ENCODE data around the gene FBXL15.

FBXL15 gene

GRCh38 chr10:102455893-102456471 is 35.3 kb downstream of the FBXL15 start:
- Histone ChIP-seq H4K5ac (ENCODE audit: low read length) (no peak overlapping the region), H2BK15ac (replicated peaks; ENCODE audit: low read depth) (no peak overlapping the region), H3K4ac (ENCODE audit: low read depth, low read length) (no peak overlapping the region), H2BK120ac (ENCODE audit: low read depth, low read length) (no peak overlapping the region), H3K9ac (ENCODE audit: low read length) (no peak overlapping the region), H3K27ac (ENCODE audit: low read depth, low read length) (peak overlapping the region; percentile 22), H3K56ac (ENCODE audit: low read length) (peak overlapping the region; percentile 15), H3K27me3 (ENCODE audit: insufficient read depth, low read length, poor library complexity) (no peaks in the 10 kb centered on the region), H3K36me3 (ENCODE audit: control insufficient read depth, insufficient read depth, low read length) (peaks cover 6% of the 10 kb centered on the region), H3K18ac (ENCODE audit: low read length) (no peak overlapping the region), H2BK5ac (ENCODE audit: low read length) (no peak overlapping the region), H3K4me2 (ENCODE audit: low read length) (no peak overlapping the region), H4K8ac (ENCODE audit: low read depth, low read length) (no peak overlapping the region), H3K23ac (ENCODE audit: low read length) (no peak overlapping the region), H3K4me1 (ENCODE audit: control insufficient read depth, low read depth, low read length) (peaks cover 6% of the 10 kb centered on the region), H2AK5ac (ENCODE audit: low read length) (no peak overlapping the region), H3K79me2 (ENCODE audit: control insufficient read depth, insufficient read depth, low read length) (peaks cover 7% of the 10 kb centered on the region), H3K79me1 (ENCODE audit: low read length) (peaks cover 10% of the 10 kb centered on the region), H3K4me3 (ENCODE audit: low read length) (no peak overlapping the region)
- DNase-seq = peak; percentile 95
- no CpG with 5 or more reads among the region's 7 CpGs for WGBS (ENCODE audit: extremely low coverage, insufficient coverage, low lambda C conversion rate)

DNA sequence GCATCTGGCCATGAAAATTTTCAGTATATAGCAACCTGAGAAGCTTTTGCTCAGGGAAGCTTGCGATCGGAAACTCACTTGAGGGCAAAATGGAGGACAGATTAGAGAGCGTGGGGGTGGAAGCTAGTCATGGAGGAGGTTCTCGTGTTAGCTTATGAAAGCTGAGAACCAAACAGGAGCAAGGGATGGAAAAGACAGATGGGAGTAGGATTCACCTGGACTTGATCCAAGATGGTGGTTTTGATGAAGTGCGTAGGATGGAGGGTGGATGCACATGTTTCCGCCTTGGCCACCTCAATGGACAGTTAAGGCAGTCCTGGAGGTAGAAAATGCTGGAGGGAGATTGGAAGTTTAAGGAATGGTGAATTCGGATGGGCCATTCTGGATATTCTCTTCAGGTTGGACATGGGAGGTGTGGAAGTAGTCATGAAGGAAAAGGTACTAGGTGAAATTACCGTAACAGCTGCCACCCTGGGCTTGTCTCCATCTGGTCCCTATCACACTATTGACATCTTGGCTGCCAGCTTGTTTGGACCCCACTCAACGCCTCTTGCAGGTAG is 37.0 kb downstream of the FBXL15 start:
- Histone ChIP-seq H3K4ac (ENCODE audit: low read depth, low read length) (no peak overlapping the region), H2AK5ac (ENCODE audit: low read length) (no peak overlapping the region), H2BK5ac (ENCODE audit: low read length) (no peak overlapping the region), H4K8ac (ENCODE audit: low read depth, low read length) (no peak overlapping the region), H3K4me1 (ENCODE audit: control insufficient read depth, low read depth, low read length) (peaks cover 9% of the 10 kb centered on the region), H3K27ac (ENCODE audit: low read depth, low read length) (no peak overlapping the region), H3K4me3 (ENCODE audit: low read length) (no peak overlapping the region), H2BK15ac (replicated peaks; ENCODE audit: low read depth) (no peak overlapping the region), H3K36me3 (ENCODE audit: control insufficient read depth, insufficient read depth, low read length) (peaks cover 4% of the 10 kb centered on the region), H3K79me1 (ENCODE audit: low read length) (peaks cover 4% of the 10 kb centered on the region), H4K5ac (ENCODE audit: low read length) (no peak overlapping the region), H2BK120ac (ENCODE audit: low read depth, low read length) (no peak overlapping the region), H3K79me2 (ENCODE audit: control insufficient read depth, insufficient read depth, low read length) (no peaks in the 10 kb centered on the region), H3K27me3 (ENCODE audit: insufficient read depth, low read length, poor library complexity) (no peaks in the 10 kb centered on the region), H3K9ac (ENCODE audit: low read length) (no peak overlapping the region), H3K4me2 (ENCODE audit: low read length) (no peak overlapping the region), H3K56ac (ENCODE audit: low read length) (no peak overlapping the region), H3K23ac (ENCODE audit: low read length) (no peak overlapping the region), H3K18ac (ENCODE audit: low read length) (no peak overlapping the region)
- WGBS (ENCODE audit: extremely low coverage, insufficient coverage, low lambda C conversion rate) = no CpG with 5 or more reads among the region's 9 CpGs
- DNase-seq = no peak

DNA sequence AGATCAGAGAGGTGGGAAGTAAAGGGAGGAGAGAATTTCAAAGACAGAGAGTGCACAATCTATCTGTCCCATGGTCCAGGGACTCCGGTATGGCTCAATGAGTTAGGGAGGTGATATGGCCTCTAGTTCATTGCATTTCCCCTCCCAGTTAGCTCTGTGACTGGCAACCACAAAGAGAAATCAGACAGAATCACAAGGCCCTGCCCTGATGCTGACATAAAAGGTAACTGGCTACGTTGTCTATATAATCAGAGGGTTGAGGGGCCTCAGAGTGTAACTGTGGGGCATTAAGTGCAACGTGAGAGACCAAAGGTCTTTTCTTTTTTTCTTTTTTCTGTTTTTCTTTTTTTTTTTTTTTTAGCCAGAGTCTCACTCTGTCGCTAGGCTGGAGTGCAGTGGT is 38.0 kb downstream of the FBXL15 start:
- H3K27ac ChIP-seq (ENCODE audit: low read depth, low read length) = no peak overlapping the region
- no peak overlapping the region for H2BK15ac ChIP-seq (replicated peaks; ENCODE audit: low read depth)
- H2BK120ac ChIP-seq (ENCODE audit: low read depth, low read length) = no peak overlapping the region
- H4K8ac ChIP-seq (ENCODE audit: low read depth, low read length) = no peak overlapping the region
- H2BK5ac ChIP-seq (ENCODE audit: low read length) = no peak overlapping the region
- no CpG with 5 or more reads among the region's 4 CpGs for WGBS (ENCODE audit: extremely low coverage, insufficient coverage, low lambda C conversion rate)
- H3K79me2 ChIP-seq (ENCODE audit: control insufficient read depth, insufficient read depth, low read length) = no peaks in the 10 kb centered on the region
- peaks cover 2% of the 10 kb centered on the region for H3K36me3 ChIP-seq (ENCODE audit: control insufficient read depth, insufficient read depth, low read length)
- no peak overlapping the region for H3K4me3 ChIP-seq (ENCODE audit: low read length)
- no peak overlapping the region for H3K4me2 ChIP-seq (ENCODE audit: low read length)
- DNase-seq = no peak
- no peak overlapping the region for H4K5ac ChIP-seq (ENCODE audit: low read length)
- no peaks in the 10 kb centered on the region for H3K79me1 ChIP-seq (ENCODE audit: low read length)
- no peak overlapping the region for H3K23ac ChIP-seq (ENCODE audit: low read length)
- H3K4me1 ChIP-seq (ENCODE audit: control insufficient read depth, low read depth, low read length) = peaks cover 9% of the 10 kb centered on the region
- no peak overlapping the region for H3K9ac ChIP-seq (ENCODE audit: low read length)
- H3K27me3 ChIP-seq (ENCODE audit: insufficient read depth, low read length, poor library complexity) = no peaks in the 10 kb centered on the region
- H3K18ac ChIP-seq (ENCODE audit: low read length) = no peak overlapping the region
- H3K56ac ChIP-seq (ENCODE audit: low read length) = no peak overlapping the region
- no peak overlapping the region for H3K4ac ChIP-seq (ENCODE audit: low read depth, low read length)
- no peak overlapping the region for H2AK5ac ChIP-seq (ENCODE audit: low read length)

DNA sequence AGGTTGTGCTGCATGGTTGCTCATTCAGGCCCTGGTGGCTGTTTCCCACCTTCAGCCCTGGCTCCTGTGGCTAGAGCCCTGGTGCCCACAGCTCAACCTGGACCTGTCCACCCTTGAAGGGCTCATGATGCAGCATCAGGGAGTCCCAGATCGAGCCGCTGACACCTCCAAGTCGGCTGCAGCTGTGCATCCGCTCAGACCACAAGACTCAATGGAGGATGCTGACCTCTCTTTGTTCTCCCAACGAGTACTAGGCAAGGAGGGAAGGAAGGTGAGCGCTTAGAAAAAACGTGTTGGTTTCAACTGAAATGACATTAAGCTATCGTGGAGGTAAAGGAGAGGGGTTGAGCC is 40.2 kb downstream of the FBXL15 start:
- Histone ChIP-seq H3K4me1 (ENCODE audit: control insufficient read depth, low read depth, low read length) (peaks cover 11% of the 10 kb centered on the region), H3K4ac (ENCODE audit: low read depth, low read length) (no peak overlapping the region), H3K79me1 (ENCODE audit: low read length) (no peaks in the 10 kb centered on the region), H3K79me2 (ENCODE audit: control insufficient read depth, insufficient read depth, low read length) (no peaks in the 10 kb centered on the region), H3K18ac (ENCODE audit: low read length) (peak overlapping the region; percentile 2), H3K56ac (ENCODE audit: low read length) (peak overlapping the region; percentile 75), H4K8ac (ENCODE audit: low read depth, low read length) (no peak overlapping the region), H3K9ac (ENCODE audit: low read length) (peak overlapping the region; percentile 21), H2AK5ac (ENCODE audit: low read length) (no peak overlapping the region), H3K27me3 (ENCODE audit: insufficient read depth, low read length, poor library complexity) (no peaks in the 10 kb centered on the region), H3K36me3 (ENCODE audit: control insufficient read depth, insufficient read depth, low read length) (no peaks in the 10 kb centered on the region), H2BK120ac (ENCODE audit: low read depth, low read length) (no peak overlapping the region), H3K23ac (ENCODE audit: low read length) (no peak overlapping the region), H3K4me2 (ENCODE audit: low read length) (no peak overlapping the region), H3K27ac (ENCODE audit: low read depth, low read length) (no peak overlapping the region), H2BK15ac (replicated peaks; ENCODE audit: low read depth) (no peak overlapping the region), H3K4me3 (ENCODE audit: low read length) (no peak overlapping the region), H2BK5ac (ENCODE audit: low read length) (no peak overlapping the region), H4K5ac (ENCODE audit: low read length) (no peak overlapping the region)
- no CpG with 5 or more reads among the region's 8 CpGs for WGBS (ENCODE audit: extremely low coverage, insufficient coverage, low lambda C conversion rate)
- DNase-seq = no peak

DNA sequence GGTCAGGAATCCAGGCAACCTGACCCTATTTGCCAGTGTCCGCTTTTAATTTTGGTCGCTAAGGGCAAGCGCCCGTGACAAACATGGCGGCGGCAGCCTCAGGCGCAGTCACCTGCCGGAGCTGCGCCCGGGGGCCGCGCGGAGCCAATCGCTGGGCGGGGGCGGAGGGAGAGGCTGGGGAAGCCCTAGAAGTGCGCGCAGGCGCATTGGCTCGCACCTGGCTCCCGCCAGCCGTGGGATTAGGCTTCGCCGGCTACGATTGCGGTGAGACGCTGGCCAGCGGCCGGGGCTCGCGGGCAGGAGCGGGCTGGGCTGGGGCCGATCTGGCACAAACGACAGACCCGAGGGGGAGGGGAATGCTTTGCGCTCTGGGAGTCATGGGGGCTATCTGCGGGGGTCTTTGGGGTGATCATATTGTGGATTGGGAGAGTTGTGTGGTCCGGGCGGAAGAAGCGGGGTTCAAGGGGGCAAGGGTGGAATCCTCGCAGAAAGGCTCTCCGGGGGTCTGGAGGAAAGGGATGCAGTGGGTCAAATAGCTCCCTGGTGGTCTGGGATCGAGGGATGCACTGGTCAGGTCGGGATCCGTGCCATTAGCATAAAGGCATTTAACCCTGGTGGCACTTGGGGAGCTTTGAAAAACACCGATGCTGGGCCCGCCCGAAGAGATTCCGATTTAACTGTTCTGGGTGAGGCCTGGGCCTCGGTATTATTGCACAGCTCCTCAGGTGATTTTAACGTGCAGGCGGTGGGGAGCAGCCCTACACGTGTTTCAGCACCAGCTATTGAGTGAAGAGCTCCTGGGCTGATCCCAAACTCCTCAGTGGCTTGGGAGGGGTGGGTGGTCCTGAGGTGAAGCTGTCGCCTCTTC is 40.8 kb downstream of the FBXL15 start:
- Histone ChIP-seq H3K56ac (ENCODE audit: low read length) (peak overlapping the region; percentile 86), H3K4ac (ENCODE audit: low read depth, low read length) (no peak overlapping the region), H3K79me2 (ENCODE audit: control insufficient read depth, insufficient read depth, low read length) (no peaks in the 10 kb centered on the region), H2BK15ac (replicated peaks; ENCODE audit: low read depth) (no peak overlapping the region), H3K79me1 (ENCODE audit: low read length) (no peaks in the 10 kb centered on the region), H2BK120ac (ENCODE audit: low read depth, low read length) (no peak overlapping the region), H4K8ac (ENCODE audit: low read depth, low read length) (no peak overlapping the region), H3K18ac (ENCODE audit: low read length) (peak overlapping the region; percentile 2), H3K27me3 (ENCODE audit: insufficient read depth, low read length, poor library complexity) (no peaks in the 10 kb centered on the region), H3K4me2 (ENCODE audit: low read length) (peak overlapping the region; percentile 84), H3K9ac (ENCODE audit: low read length) (peak overlapping the region; percentile 72), H3K4me3 (ENCODE audit: low read length) (peak overlapping the region; percentile 50), H4K5ac (ENCODE audit: low read length) (no peak overlapping the region), H2BK5ac (ENCODE audit: low read length) (no peak overlapping the region), H2AK5ac (ENCODE audit: low read length) (no peak overlapping the region), H3K36me3 (ENCODE audit: control insufficient read depth, insufficient read depth, low read length) (no peaks in the 10 kb centered on the region), H3K27ac (ENCODE audit: low read depth, low read length) (no peak overlapping the region), H3K4me1 (ENCODE audit: control insufficient read depth, low read depth, low read length) (peaks cover 11% of the 10 kb centered on the region), H3K23ac (ENCODE audit: low read length) (no peak overlapping the region)
- peak; percentile 96 for DNase-seq
- no CpG with 5 or more reads among the region's 54 CpGs for WGBS (ENCODE audit: extremely low coverage, insufficient coverage, low lambda C conversion rate)
